Naive thymus-derived CD4-positive, alpha-beta T cell (primary cell): ENCODE data around the gene NTMT1. TPM values are rescaled to one million over a fixed set of nuclear protein-coding genes. Genes with fewer than 3 reads are reported as not detected.
"Not testable (repeated sequence)": the region's sequence is repeated elsewhere in the genome, so short reads cannot be mapped to it uniquely, and the experiment has no call there.

ENCODE experiments used
- ATAC-seq: fragments of 150-1000 bp; cut with Tn5 transposase; 2 replicates; pipeline ENCODE4 v1.10.0; 2021; ENCODE audit warnings: mild to moderate bottlenecking, moderate library complexity
- CTCF ChIA-PET: fragments of 350-600 bp; sonication (Branson Sonifier 250); formaldehyde crosslinking; loops from one replicate; lab custom pipeline; 2021; ENCODE audit warnings: antibody characterized with exemption; lab: Charles Lee
- POLR2A ChIA-PET: fragments of 350-600 bp; sonication (Branson Sonifier 250); formaldehyde crosslinking; loops from one replicate; lab custom pipeline; 2021; ENCODE audit warnings: antibody characterized with exemption, inconsistent platforms; lab: Charles Lee
- DNase-seq, 9 donors: peaks; one replicate each; pipeline versions ENCODE4 v3.0.0 to v3.0.0-alpha.2; 2020 to 2022; ENCODE audit warnings: mixed read lengths in 1 of 9
- H3K27ac ChIP-seq: one replicate; pipeline ENCODE4 v1.7.0; 2013; ENCODE audit warnings: mild to moderate bottlenecking, low read depth, low read length, moderate library complexity
- H3K27me3 ChIP-seq, 2 donors: one replicate each; pipeline ENCODE4 v1.7.0; 2013; ENCODE audit warnings: low read length in 2 of 2, mild to moderate bottlenecking in 2 of 2, moderate library complexity in 2 of 2; ENCODE audit not compliant: control insufficient read depth in 2 of 2, insufficient read depth in 2 of 2
- H3K36me3 ChIP-seq, 3 experiments: 1 replicate in 2 of 3; 2 replicates in 1 of 3; pipeline ENCODE4 v1.7.0; 2013; ENCODE audit warnings: low read length in 3 of 3, mild to moderate bottlenecking in 3 of 3, moderate library complexity in 1 of 3; ENCODE audit not compliant: insufficient read depth in 3 of 3, control insufficient read depth in 2 of 3
- H3K4me1 ChIP-seq, 2 donors: one replicate each; pipeline ENCODE4 v1.7.0; 2013; ENCODE audit warnings: low read length in 2 of 2, mild to moderate bottlenecking in 2 of 2, moderate library complexity in 1 of 2; ENCODE audit not compliant: control insufficient read depth in 2 of 2, insufficient read depth in 2 of 2
- H3K4me3 ChIP-seq: 2 replicates; pipeline ENCODE4 v1.7.0; 2013; ENCODE audit warnings: mild to moderate bottlenecking, low read length
- H3K9me3 ChIP-seq, 3 experiments: 1 replicate in 2 of 3; 2 replicates in 1 of 3; pipeline ENCODE4 v1.7.0; 2013; ENCODE audit warnings: low read length in 3 of 3; ENCODE audit not compliant: control insufficient read depth in 2 of 3
- H3K27ac Mint-ChIP-seq, 9 donors: one replicate each; pipeline ENCODE4 v1.8.0; 2020 to 2022; ENCODE audit warnings: mixed read lengths in 9 of 9, mild to moderate bottlenecking in 8 of 9, moderate library complexity in 5 of 9, inconsistent platforms in 2 of 9
- H3K27me3 Mint-ChIP-seq, 5 donors: one replicate each; pipeline ENCODE4 v1.8.0; 2021 to 2022; ENCODE audit warnings: mixed read lengths in 5 of 5, mild to moderate bottlenecking in 1 of 5
- H3K36me3 Mint-ChIP-seq, 5 donors: one replicate each; pipeline ENCODE4 v1.8.0; 2020 to 2022; ENCODE audit warnings: mixed read lengths in 5 of 5, mild to moderate bottlenecking in 3 of 5, inconsistent platforms in 1 of 5
- H3K4me1 Mint-ChIP-seq, 7 donors: one replicate each; pipeline ENCODE4 v1.8.0; 2020 to 2022; ENCODE audit warnings: mixed read lengths in 7 of 7, mild to moderate bottlenecking in 3 of 7, inconsistent platforms in 1 of 7
- H3K4me3 Mint-ChIP-seq, 10 donors: one replicate each; pipeline ENCODE4 v1.8.0; 2020 to 2022; ENCODE audit warnings: mild to moderate bottlenecking in 10 of 10, mixed read lengths in 10 of 10, moderate library complexity in 6 of 10, inconsistent platforms in 2 of 10
- H3K9me3 Mint-ChIP-seq, 11 donors: one replicate each; pipeline ENCODE4 v1.8.0; 2020 to 2022; ENCODE audit warnings: mixed read lengths in 11 of 11, mild to moderate bottlenecking in 4 of 11, inconsistent platforms in 1 of 11, moderate library complexity in 1 of 11
- intact Hi-C, 2 donors: fragments of 100-400 bp; cut with micrococcal nuclease; formaldehyde crosslinking; loops; one replicate each; pipeline ENCODE4 v1.15.1; 2023
- polyA plus RNA-seq, 2 donors: library from polyadenylated mRNA; unstranded; fragments of 300-500 nt; fragmentation: Illumina TruSeq; gene quantifications; one replicate each; pipeline ENCODE4 v1.2.3, GENCODE V29; 2021
- total RNA-seq, 6 experiments: library from RNA in 5 of 6; stranded (reverse) in 5 of 6; gene quantifications; 1 replicate in 5 of 6; 2 replicates in 1 of 6; pipeline ENCODE4 v1.2.3 and lab custom pipeline; 2021 to 2026

NTMT1 gene
- total and polyA plus RNA-seq, 7 experiments from 2014 or later: 31.0 to 58.9 (median 43.7) TPM

DNA sequence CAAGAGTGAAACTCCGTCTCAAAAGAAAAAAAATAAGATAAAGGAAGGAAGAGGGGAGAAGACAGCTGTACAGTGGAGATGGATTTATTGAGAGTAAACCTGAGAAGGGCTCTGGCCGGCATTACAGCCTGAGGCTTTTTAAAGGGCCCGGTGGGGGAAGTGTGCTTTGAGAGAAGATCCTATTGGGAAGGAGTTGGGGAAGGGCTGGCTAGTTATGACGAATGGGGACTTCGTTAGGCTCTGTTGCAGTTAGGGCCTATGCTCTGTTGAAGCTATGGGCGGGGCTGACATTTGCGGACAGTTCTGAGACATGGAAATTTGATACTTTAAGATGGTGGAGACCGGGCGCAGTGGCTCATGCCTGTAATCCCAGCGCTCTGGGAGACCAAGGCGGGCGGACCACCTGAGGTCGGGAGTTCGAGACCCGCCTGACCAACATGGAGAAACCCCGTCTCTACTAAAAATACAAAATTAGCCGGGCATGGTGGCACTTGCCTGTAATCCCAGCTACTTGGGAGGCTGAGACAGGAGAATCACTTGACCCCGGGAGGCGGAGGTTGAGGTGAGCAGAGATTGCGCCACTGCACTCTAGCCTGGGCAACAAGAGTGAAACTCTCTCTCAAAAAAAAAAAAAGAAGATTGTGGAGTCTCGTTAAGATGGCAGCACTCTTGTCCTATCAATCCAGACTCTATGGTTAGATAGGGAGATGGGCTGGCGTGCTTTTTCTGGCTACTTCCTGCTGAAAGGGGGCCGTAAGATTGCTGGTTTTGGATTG, 38.3 kb upstream of the NTMT1 start:
- H3K4me3 ChIP-seq: no peak overlapping the region
- POLR2A ChIA-PET: interaction anchor here (0.6 to 1.2 kb wide), 5 partner anchors 10 to 352 kb away, joined by 3 to 5 read pairs (median 4); no protein-coding TSS in a partner anchor
- H3K9me3 ChIP-seq: no peaks in the 10 kb centered on the region
- Mint-ChIP-seq H3K4me3 (peak overlapping the region in 1 of 10 donors; percentile 7), H3K36me3 (peaks cover 0 to 18% (median 0%) of the 10 kb centered on the region in 5 donors), H3K27me3 (peaks cover 0 to 2% (median 0%) of the 10 kb centered on the region in 5 donors), H3K27ac (peak overlapping the region in 6 of 9 donors; percentile 60 to 91 (median 80)), H3K4me1 (peaks cover 9 to 54% (median 34%) of the 10 kb centered on the region in 7 donors), H3K9me3 (peaks cover 0 to 4% (median 0%) of the 10 kb centered on the region in 11 donors)
- H3K27ac ChIP-seq: no peak overlapping the region
- DNase-seq (no peak), ATAC-seq (no peak)
- intact Hi-C loops: no loop called here
- peaks cover 11 to 12% of the 10 kb centered on the region in 2 donors for H3K4me1 ChIP-seq
- no peaks in the 10 kb centered on the region for H3K36me3 ChIP-seq
- H3K27me3 ChIP-seq: no peaks in the 10 kb centered on the region
- CTCF ChIA-PET: interaction anchor here (0.7 to 1.3 kb wide), 2 partner anchors 267 to 984 kb away, joined by 3 read pairs; no protein-coding TSS in a partner anchor

DNA sequence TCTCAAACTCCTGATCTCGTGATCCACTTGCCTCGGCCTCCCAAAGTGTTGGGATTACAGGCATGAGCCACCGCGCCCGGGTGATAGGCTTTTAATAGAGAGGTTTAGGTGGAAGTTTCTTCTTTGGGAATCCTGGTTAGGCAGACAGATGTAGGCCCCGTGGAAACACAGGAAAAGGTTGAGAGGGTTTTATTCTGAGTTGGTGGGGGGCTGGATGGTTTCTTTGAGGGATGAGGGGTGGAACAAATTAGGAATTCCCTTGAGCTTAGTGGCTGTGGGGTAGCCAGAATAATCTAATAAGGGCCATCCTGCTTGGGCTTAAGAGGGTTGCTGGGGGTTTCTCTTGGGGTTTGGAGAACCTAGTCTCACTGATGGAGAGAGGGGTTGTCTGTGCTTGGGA, 35.5 kb upstream of the NTMT1 start:
- no peak for DNase-seq
- Mint-ChIP-seq H3K4me3 (no peak overlapping the region), H3K36me3 (peaks cover 0 to 7% (median 0%) of the 10 kb centered on the region in 5 donors), H3K27ac (peak overlapping the region in 2 of 9 donors; percentile 22 to 39), H3K27me3 (peaks cover 0 to 5% (median 0%) of the 10 kb centered on the region in 5 donors), H3K9me3 (no peaks in the 10 kb centered on the region), H3K4me1 (peaks cover 0 to 44% (median 24%) of the 10 kb centered on the region in 7 donors)
- ATAC-seq: no peak
- intact Hi-C loops: no loop called here
- Histone ChIP-seq H3K27me3 (no peaks in the 10 kb centered on the region), H3K27ac (no peak overlapping the region), H3K36me3 (no peaks in the 10 kb centered on the region), H3K4me3 (no peak overlapping the region), H3K9me3 (no peaks in the 10 kb centered on the region), H3K4me1 (peaks cover 0 to 4% of the 10 kb centered on the region in 2 donors)
- ChIA-PET CTCF (no interaction called here), POLR2A (interaction anchor here (0.5 kb wide), 1 partner anchor 475 kb away, joined by 3 read pairs; no protein-coding TSS in a partner anchor)

DNA sequence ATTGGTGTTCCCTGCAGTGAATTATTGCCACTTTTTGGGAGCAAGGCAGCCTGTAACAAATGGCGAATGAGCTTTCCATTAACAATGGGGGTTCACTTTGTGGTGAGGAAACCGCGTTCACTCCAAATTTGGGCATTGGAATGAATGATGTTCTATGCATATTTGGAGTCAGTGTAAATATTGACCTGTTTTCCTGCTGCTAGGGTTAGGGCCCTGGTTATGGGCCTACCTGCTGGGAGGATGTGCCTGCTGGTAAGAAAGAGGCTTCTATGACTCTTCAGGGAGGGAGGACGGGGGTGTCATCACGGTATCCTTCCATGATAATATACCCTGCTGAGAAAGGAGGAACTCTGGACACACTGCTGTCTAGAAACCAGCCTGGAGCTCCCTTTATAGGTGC, 34.0 kb upstream of the NTMT1 start:
- Mint-ChIP-seq H3K27ac (no peak overlapping the region), H3K9me3 (no peaks in the 10 kb centered on the region), H3K4me1 (peaks cover 12 to 42% (median 19%) of the 10 kb centered on the region in 7 donors), H3K36me3 (peaks cover 0 to 4% (median 0%) of the 10 kb centered on the region in 5 donors), H3K4me3 (no peak overlapping the region), H3K27me3 (peaks cover 0 to 5% (median 0%) of the 10 kb centered on the region in 5 donors)
- intact Hi-C loops: no loop called here
- Histone ChIP-seq H3K4me1 (peaks cover 0 to 1% of the 10 kb centered on the region in 2 donors), H3K36me3 (no peaks in the 10 kb centered on the region), H3K4me3 (no peak overlapping the region), H3K27me3 (no peaks in the 10 kb centered on the region), H3K27ac (no peak overlapping the region), H3K9me3 (no peaks in the 10 kb centered on the region)
- CTCF ChIA-PET: interaction anchor here (1.1 kb wide), 1 partner anchor 449 kb away, joined by 3 read pairs; no protein-coding TSS in a partner anchor
- DNase-seq: no peak
- POLR2A ChIA-PET: no interaction called here
- no peak for ATAC-seq

DNA sequence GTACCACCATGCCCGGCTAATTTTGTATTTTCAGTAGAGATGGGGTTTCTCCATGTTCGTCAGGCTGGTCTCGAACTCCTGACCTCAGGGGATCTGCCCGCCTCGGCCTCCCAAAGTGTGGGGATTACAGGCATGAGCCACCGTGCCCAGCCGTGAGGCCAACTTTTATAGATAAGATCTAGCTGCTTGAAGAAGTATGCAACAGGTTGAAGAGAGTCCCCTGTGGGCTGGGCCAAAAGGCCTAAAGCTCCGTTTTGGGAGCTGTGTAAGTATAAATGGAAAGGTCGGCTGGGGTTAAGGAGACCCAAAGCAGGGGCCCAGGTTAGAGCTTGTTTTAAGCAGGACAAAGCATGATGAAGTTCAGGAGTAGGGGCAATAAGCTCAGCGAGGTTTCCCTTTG, 33.2 kb upstream of the NTMT1 start:
- H3K4me1 Mint-ChIP-seq: peaks cover 11 to 36% (median 13%) of the 10 kb centered on the region in 7 donors
- H3K27me3 ChIP-seq, H3K9me3 Mint-ChIP-seq, DNase-seq, H3K9me3 ChIP-seq, H3K27me3 Mint-ChIP-seq, H3K4me1 ChIP-seq, intact Hi-C loops, H3K36me3 ChIP-seq, H3K27ac ChIP-seq, H3K4me3 ChIP-seq, ATAC-seq, H3K36me3 Mint-ChIP-seq: not testable (repeated sequence)
- ChIA-PET CTCF (interaction anchor here (0.8 to 1.1 kb wide), 2 partner anchors 167 to 450 kb away, joined by 3 to 6 read pairs; no protein-coding TSS in a partner anchor), POLR2A (interaction anchor here (0.6 kb wide), 1 partner anchor 1244 kb away, joined by 4 read pairs; no protein-coding TSS in a partner anchor)
- peak overlapping the region in 1 of 10 donors; percentile 48 for H3K4me3 Mint-ChIP-seq
- peak overlapping the region in 1 of 9 donors; percentile 21 for H3K27ac Mint-ChIP-seq

DNA sequence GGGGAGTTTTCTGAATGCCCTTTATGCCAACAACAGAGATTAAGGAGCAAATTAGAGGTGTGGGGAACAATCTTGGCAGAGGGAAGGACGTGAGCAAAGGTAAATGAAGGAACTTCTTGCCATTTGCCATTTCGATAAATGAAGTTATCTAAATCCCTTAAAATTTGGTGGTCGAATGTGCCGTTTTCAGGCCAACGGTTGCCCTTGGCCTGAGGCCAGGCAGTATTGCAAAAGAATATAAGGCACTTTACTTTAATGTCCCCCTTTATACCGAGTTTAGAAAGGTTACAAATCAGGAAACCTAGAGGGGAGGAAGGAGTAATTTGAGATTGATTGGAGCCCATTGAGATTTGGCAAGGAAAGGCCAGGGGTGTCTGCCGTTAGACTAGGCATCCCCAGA, 31.3 kb upstream of the NTMT1 start:
- Mint-ChIP-seq H3K4me3 (no peak overlapping the region), H3K27me3 (peaks cover 0 to 8% (median 5%) of the 10 kb centered on the region in 5 donors), H3K4me1 (peaks cover 13 to 42% (median 20%) of the 10 kb centered on the region in 7 donors), H3K27ac (peak overlapping the region in 1 of 9 donors; percentile 54), H3K36me3 (peaks cover 0 to 2% (median 0%) of the 10 kb centered on the region in 5 donors), H3K9me3 (no peaks in the 10 kb centered on the region)
- ChIA-PET POLR2A (no interaction called here), CTCF (no interaction called here)
- Histone ChIP-seq H3K4me3 (no peak overlapping the region), H3K36me3 (no peaks in the 10 kb centered on the region), H3K27ac (no peak overlapping the region), H3K9me3 (no peaks in the 10 kb centered on the region), H3K27me3 (no peaks in the 10 kb centered on the region), H3K4me1 (peaks cover 10% of the 10 kb centered on the region in 2 donors)
- no peak for DNase-seq
- no peak for ATAC-seq
- intact Hi-C loops: no loop called here

DNA sequence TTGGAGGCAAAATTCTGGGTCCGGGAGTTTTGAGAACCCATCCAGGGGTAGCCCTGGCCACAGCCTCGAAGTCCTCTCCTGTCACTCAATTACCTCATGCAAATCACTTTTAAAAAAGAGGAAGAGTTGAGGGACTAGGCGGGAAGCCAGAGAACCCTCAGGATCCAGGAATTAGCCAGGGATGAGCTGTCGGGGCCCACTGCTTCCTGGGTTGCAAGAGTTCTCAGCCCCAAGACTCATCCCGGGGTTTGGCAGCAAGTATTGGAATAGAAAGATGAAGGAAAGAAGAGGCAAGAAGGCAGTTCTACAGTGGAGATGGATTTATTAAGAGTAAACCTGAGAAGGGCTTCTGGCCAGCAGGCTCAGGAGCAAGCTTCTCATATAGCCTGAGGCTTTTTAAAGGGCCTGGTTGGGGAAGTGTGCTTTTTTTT, 30.6 kb upstream of the NTMT1 start:
- POLR2A ChIA-PET: interaction anchor here (0.7 kb wide), 1 partner anchor 287 kb away, joined by 4 read pairs; no protein-coding TSS in a partner anchor
- Histone ChIP-seq H3K36me3 (no peaks in the 10 kb centered on the region), H3K4me1 (peaks cover 10% of the 10 kb centered on the region in 2 donors), H3K27me3 (no peaks in the 10 kb centered on the region), H3K27ac (no peak overlapping the region), H3K9me3 (no peaks in the 10 kb centered on the region), H3K4me3 (no peak overlapping the region)
- H3K4me3 Mint-ChIP-seq: peak overlapping the region in 2 of 10 donors; percentile 12 to 23
- peaks cover 0 to 2% (median 0%) of the 10 kb centered on the region in 5 donors for H3K36me3 Mint-ChIP-seq
- H3K27me3 Mint-ChIP-seq: peaks cover 0 to 8% (median 5%) of the 10 kb centered on the region in 5 donors
- H3K4me1 Mint-ChIP-seq: peaks cover 13 to 42% (median 20%) of the 10 kb centered on the region in 7 donors
- H3K9me3 Mint-ChIP-seq: no peaks in the 10 kb centered on the region
- DNase-seq (no peak), ATAC-seq (no peak)
- peak overlapping the region in 4 of 9 donors; percentile 14 to 70 (median 42) for H3K27ac Mint-ChIP-seq
- CTCF ChIA-PET: interaction anchor here (1.2 kb wide), 1 partner anchor 26 kb away, joined by 3 read pairs; the partner anchor contains the start of gene C9orf50
- intact Hi-C loops: no loop called here
